HCT116 (cell line): ENCODE measurements around the gene SSH2.

ENCODE experiments used
- CBX3 ChIP-seq: IDR thresholded peaks from 2 replicates; pipeline ENCODE4 v1.6.1; 2012; ENCODE audit warnings: low read depth
- CEBPB ChIP-seq: IDR thresholded peaks from 2 replicates; pipeline ENCODE4 v1.6.1; 2012; ENCODE audit warnings: low read depth
- CTCF ChIP-seq, 3 experiments: fragments of 200-600 bp in 1 of 3; sonication (generic) in 1 of 3; IDR thresholded peaks in 2 of 3; conservative IDR thresholded peaks in 1 of 3; 2 replicates each; pipeline ENCODE4 v1.5.1; 2012 to 2017; ENCODE audit warnings: low read depth in 2 of 3, low read length in 2 of 3, antibody characterized with exemption in 1 of 3, borderline replicate concordance in 1 of 3, control low read depth in 1 of 3, mild to moderate bottlenecking in 1 of 3, mixed read lengths in 1 of 3, mixed run types in 1 of 3, moderate library complexity in 1 of 3; ENCODE audit not compliant: insufficient read depth in 1 of 3
- ELF1 ChIP-seq: IDR thresholded peaks from 2 replicates; pipeline ENCODE4 v1.6.1; 2012; ENCODE audit warnings: low read depth, borderline replicate concordance
- EZH2 ChIP-seq: fragments of 200-600 bp; sonication (generic); IDR thresholded peaks from 2 replicates; pipeline ENCODE4 v1.6.1; 2017; ENCODE audit warnings: antibody characterized with exemption, mixed run types
- EZH2phosphoT487 ChIP-seq: fragments of 200-600 bp; IDR thresholded peaks from 2 replicates; pipeline ENCODE4 v1.6.1; 2018; ENCODE audit warnings: antibody characterized with exemption, borderline replicate concordance
- POLR2A ChIP-seq: IDR thresholded peaks from 2 replicates; pipeline ENCODE4 v1.7.0; 2011; ENCODE audit warnings: borderline replicate concordance; ENCODE audit not compliant: insufficient read depth, insufficient read length; ENCODE audit errors: extremely low read depth
- POLR2AphosphoS5 ChIP-seq: IDR thresholded peaks from 2 replicates; pipeline ENCODE4 v1.6.1; 2011; ENCODE audit warnings: mild to moderate bottlenecking, low read depth, low read length, moderate library complexity
- RAD21 ChIP-seq: IDR thresholded peaks from 2 replicates; pipeline ENCODE4 v1.6.1; 2012; ENCODE audit warnings: low read depth, mild to moderate bottlenecking
- SIN3A ChIP-seq: IDR thresholded peaks from 2 replicates; pipeline ENCODE4 v1.6.1; 2012; ENCODE audit warnings: low read depth
- SRF ChIP-seq: IDR thresholded peaks from 2 replicates; pipeline ENCODE4 v1.6.1; 2012; ENCODE audit warnings: low read depth
- ZFX ChIP-seq: fragments of 450-650 bp; IDR thresholded peaks from 2 replicates; pipeline ENCODE4 v1.6.1; 2017
- ZNF274 ChIP-seq: fragments of 200-500 bp; sonication (Bioruptor generic); IDR thresholded peaks from 2 replicates; pipeline ENCODE4 v1.6.1; 2014; ENCODE audit warnings: mild to moderate bottlenecking, low read depth, low read length, inconsistent platforms
- TF ChIP-seq, protein P1 (sequence below): IDR thresholded peaks from 2 replicates; pipeline ENCODE4 v1.6.1; 2012; ENCODE audit warnings: low read depth

- no peak for TF ChIP-seq RAD21
- no peak for TF ChIP-seq CTCF (IDR thresholded peaks at IDR 0.05 in 2 of 3, conservative IDR thresholded peaks at IDR 0.05 in 1 of 3; ENCODE audit: borderline replicate concordance in 1 of 3, insufficient read depth in 1 of 3, low read depth in 2 of 3, low read length in 2 of 3)
- TF ChIP-seq POLR2AphosphoS5 = no peak
- no peak for TF ChIP-seq ZNF274
- TF ChIP-seq EZH2 = no peak
- no peak for TF ChIP-seq SIN3A
- no peak for TF ChIP-seq POLR2A
- no peak for TF ChIP-seq EZH2phosphoT487
- no peak for TF ChIP-seq CEBPB
- no peak for TF ChIP-seq CBX3
- TF ChIP-seq SRF = no peak
- no peak for TF ChIP-seq ELF1
- no peak for TF ChIP-seq ZFX
- TF ChIP-seq, protein P1, sequence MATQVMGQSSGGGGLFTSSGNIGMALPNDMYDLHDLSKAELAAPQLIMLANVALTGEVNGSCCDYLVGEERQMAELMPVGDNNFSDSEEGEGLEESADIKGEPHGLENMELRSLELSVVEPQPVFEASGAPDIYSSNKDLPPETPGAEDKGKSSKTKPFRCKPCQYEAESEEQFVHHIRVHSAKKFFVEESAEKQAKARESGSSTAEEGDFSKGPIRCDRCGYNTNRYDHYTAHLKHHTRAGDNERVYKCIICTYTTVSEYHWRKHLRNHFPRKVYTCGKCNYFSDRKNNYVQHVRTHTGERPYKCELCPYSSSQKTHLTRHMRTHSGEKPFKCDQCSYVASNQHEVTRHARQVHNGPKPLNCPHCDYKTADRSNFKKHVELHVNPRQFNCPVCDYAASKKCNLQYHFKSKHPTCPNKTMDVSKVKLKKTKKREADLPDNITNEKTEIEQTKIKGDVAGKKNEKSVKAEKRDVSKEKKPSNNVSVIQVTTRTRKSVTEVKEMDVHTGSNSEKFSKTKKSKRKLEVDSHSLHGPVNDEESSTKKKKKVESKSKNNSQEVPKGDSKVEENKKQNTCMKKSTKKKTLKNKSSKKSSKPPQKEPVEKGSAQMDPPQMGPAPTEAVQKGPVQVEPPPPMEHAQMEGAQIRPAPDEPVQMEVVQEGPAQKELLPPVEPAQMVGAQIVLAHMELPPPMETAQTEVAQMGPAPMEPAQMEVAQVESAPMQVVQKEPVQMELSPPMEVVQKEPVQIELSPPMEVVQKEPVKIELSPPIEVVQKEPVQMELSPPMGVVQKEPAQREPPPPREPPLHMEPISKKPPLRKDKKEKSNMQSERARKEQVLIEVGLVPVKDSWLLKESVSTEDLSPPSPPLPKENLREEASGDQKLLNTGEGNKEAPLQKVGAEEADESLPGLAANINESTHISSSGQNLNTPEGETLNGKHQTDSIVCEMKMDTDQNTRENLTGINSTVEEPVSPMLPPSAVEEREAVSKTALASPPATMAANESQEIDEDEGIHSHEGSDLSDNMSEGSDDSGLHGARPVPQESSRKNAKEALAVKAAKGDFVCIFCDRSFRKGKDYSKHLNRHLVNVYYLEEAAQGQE = no peak
Observed at GRCh38 chr17:29728490-29728889, 201.5 kb downstream of the SSH2 start.
